Measurements from ENCODE around the gene DUT. TPM values are rescaled to one million over a fixed set of nuclear protein-coding genes. Genes with fewer than 3 reads are reported as not detected.

Gene DUT
- total RNA-seq, 2 donors from 2014 or later: 47.4 to 53.9 TPM

DNA sequence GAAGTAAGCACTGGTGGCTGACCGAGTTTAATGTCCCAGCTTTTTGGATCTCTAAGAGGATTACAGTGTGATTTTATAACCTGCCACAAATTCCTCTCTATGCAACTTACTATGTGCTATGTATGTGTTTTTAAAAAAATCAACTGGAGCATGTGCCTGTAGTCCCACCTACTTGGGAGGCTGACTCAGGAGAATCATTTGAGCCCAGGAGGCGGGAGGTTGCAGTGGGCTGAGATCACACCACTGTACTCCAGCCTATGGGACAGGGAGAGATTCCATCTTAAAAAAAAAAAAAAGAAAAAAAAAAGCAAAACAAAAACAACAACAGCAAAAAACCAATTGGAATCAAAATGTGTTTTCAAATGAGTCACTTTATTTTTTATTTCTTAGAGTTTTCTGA, 29.6 kb downstream of the DUT start:
- ATAC-seq: no peak
- intact Hi-C loops (cut with DNase I, micrococcal nuclease): no loop called here
- no peak for DNase-seq

DNA sequence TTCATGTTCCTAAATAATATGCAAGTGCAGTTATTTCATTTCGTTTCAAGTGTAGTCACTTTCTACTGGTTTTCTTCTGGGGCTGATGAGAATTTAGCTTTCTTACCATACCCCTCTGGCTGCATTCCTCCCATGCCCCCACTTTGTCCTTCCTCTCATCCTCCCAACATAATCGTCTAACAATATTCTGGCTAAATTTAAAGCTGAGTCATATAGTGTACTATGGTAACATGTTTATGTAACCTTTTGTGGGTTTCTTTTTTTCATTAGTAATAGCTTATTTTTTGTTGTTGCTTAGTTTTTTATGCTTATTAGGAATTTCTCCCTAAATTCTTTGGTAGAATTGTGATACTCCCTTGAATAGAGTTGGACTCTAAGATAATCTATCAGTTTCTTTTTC, 30.5 kb downstream of the DUT start:
- ATAC-seq (no peak), DNase-seq (no peak)
- intact Hi-C loops (cut with DNase I, micrococcal nuclease): no loop called here

DNA sequence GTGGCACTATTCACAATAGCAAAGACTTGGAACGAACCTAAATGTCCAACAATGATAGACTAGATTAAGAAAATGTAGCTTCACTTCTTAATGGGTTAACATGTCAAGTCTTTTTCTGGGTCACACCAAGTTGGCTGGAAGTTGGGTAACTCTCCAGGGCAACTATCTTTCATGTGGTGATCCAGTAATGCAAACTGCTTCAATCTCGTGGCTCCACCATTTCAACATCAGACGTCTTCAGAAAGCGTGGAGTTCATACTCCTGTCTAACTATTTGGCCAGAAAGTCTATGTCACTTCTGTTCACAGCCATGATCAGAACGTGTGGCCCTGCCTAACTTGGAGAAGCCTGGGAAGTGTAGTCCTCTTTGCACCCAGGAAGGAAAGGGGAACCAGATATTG, 32.2 kb downstream of the DUT start:
- ATAC-seq (no peak), DNase-seq (no peak)
- intact Hi-C loops (cut with DNase I, micrococcal nuclease): no loop called here

DNA sequence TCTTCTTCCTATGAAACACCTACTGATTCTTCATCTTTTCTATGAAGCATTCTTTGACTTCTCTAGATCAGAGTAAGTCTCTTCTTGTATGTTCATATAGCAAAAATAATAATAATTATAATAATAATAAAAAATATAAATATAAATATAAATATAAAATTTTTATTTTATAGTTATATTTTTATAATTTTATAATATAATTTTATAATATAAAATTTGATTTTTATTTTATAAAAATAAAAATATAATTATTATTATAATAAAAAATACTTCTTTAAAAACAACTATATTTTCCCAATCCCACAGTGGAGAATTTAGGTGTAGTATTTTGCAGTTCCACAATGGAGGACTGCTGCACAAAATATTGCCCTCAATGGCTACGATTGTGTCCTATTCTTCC, 34.3 kb downstream of the DUT start:
- no peak for ATAC-seq

DNA sequence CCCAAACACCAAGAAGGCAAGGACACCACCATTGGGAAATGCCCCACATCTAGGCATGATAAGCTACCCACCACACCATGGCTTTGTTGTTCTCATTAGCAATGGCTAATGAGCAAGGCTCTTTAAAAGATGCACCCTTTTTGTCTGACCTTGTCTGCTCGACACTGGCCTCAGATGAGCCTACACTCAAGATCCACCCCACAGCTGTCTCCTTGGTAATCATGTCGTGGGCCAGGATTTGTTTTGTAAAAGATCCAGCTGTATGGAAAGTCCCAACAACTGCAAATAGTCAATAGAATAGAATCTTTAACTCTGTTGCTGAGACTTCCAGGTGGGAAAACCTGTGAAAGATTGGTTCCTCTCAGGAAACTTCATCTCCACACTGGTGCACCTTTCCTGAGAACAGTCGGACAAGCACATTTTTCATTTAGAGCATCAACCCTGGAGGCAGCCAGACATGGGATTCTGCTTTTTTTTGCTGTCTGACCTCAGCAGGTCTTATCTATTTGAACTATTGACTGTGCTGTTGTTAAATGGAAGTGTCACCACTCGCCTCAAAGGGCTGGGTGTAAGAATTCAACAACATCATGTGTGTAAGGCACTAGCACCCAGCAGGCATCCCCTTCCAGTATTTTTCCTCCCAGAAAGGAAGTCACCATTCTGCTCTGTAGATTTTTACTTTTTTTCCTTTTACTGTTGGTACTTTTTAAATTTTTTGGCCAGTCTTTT, 35.5 kb downstream of the DUT start:
- DNase-seq: no peak
- intact Hi-C loops (cut with DNase I, micrococcal nuclease): no loop called here
- ATAC-seq: no peak

More for the DNA sequence above, 34.3 kb downstream of the DUT start:
- intact Hi-C loops (cut with DNase I, micrococcal nuclease): no loop called here
- DNase-seq: no peak

DNA sequence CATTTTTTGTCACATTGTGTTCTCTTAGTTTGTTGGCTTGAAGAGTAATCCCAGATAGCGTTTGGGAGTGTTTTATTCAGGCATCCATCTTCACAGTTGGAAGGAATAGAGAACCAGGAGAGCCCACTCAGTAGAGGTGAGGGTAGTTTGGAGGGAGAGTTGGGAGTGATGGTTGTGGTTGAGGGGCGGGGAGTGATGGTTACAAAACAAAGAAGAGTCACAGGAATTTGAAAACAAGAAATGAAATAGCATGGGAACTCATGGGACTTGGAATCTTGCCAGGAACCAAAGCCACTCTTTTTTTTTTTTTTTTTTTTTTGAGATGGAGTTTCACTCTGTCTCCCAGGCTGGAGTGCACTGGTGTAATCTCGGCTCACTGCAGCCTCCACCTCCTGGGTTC, 36.3 kb downstream of the DUT start:
- no peak for DNase-seq
- no peak for ATAC-seq
- intact Hi-C loops (cut with DNase I, micrococcal nuclease): no loop called here

DNA sequence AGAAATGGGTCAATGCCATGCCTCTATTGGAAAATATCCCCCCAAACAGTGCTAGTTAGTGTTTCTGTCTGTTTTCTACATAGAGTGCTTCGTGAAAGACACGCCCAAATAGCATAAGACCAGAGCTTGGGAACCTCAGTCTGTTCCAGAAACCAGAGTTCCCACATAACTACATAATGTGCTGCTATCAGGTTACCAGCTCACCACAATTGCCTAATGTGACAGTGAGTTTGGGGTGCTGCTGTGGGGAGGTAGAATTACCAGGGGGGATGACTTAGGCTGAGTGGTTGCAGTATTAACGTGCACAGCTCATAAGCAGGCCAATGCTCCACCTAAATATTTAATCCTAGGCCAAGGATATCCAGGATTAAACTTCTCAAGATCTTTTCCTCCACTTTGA, 39.2 kb downstream of the DUT start:
- DNase-seq (no peak), ATAC-seq (no peak)
- intact Hi-C loops (cut with DNase I, micrococcal nuclease): no loop called here

DNA sequence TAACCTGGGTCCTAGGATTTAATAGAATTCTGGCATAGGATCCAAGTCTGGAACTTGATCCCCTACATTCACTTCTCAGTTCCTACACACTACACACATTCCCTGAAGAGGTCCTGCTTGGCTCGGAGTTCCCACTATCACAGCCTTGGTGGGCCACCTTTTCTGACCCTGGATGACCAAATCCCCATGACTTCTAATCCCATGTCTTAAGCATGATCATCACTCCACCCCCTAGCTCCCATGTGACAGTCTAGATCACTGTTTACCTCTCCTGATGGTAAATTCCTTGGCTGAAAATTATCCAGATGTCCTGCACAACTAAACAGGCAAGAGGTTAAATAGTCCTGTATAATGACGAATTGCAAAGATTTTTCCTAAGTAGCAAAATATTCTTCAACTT, 40.3 kb downstream of the DUT start:
- ATAC-seq: no peak
- intact Hi-C loops (cut with DNase I, micrococcal nuclease): no loop called here
- DNase-seq: no peak

DNA sequence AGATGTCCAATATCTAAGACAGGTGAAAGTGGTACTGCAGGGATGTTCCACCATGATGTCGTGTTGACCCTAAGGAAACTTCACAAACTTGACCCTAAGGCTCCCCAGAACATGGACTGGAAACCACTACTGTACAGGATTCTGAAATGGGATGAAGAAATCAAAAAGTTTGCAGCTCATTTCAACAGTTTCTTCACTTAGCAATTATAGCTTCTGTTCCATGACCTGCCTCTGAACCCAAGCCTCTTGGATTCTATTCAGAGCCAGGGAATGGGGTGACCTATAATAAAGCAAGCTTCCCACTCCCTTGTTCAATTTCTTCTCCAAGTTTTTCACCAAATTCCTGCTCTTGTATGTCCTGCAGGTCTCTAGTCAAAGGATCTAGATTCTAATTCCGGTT, 40.7 kb downstream of the DUT start:
- intact Hi-C loops (cut with DNase I, micrococcal nuclease): no loop called here
- ATAC-seq (no peak), DNase-seq (no peak)

DNA sequence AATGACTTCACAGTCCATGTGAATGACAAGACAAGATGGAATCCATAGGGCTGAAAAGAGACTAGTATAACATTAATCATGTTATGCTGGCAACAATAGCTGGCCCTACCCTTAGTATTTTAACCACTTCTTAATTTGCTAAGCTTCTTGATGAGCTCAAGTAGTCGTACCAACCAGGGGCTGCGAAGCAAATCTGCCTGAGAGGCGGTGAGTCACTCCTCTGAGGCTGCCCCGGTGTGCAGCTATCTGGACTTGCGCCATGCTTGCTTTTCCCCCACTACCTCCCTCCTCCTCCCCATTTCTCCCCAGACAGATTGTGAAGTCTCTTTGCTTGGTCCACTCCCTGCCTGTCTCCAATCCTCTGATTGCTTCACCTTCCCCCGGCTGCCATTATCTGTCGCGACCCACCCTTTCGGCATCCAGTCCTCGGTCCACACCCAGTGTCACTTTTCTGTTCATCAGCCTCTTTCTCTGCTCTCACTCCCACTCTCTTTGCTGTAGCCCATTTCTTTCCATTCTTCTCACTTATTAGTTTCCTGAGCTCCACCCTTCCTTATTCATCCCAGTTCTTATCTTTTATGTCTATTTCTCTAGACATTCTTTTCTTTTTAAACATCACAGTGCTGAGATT, 42.7 kb downstream of the DUT start:
- ATAC-seq (no peak), DNase-seq (no peak)
- intact Hi-C loops (cut with DNase I, micrococcal nuclease): no loop called here

DNA sequence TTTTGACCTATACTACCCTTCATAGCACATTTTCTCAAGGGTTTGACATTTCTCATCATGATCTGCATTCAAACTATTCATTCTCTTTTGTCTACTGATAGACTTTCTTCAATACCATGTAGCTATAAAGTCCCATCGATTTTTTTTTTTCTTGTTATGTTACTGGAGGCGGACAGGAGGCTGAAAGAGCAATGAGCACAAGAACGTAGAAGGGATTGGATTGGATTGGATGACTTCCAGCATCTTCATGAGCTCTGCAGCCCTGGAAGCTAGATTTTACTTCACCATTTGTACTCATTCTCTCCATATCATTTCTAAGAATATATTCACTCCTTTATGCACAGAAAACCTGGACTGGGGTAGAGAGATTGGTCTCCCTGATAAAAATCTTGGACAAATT, 43.2 kb downstream of the DUT start:
- intact Hi-C loops (cut with DNase I, micrococcal nuclease): no loop called here
- DNase-seq: no peak
- no peak for ATAC-seq

DNA sequence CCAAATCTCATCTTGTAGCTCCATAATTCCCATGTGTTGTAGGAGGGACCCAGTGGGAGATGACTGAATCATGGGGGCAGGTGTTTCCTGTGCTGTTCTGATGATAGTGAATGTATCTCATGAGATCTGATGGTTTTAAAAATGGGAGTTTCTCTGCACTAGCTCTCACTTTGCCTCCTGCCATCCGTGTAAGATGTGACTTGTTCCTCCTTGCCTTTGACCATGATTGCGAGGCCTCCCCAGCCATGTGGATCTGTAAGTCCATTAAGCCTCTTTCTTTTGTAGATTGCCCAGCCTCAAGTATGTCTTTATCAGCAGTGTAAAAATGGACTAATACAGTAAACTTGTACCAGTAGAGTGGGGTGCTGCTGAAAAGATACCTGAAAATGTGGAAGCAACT, 44.5 kb downstream of the DUT start:
- intact Hi-C loops (cut with DNase I, micrococcal nuclease): no loop called here
- ATAC-seq (no peak), DNase-seq (no peak)

DNA sequence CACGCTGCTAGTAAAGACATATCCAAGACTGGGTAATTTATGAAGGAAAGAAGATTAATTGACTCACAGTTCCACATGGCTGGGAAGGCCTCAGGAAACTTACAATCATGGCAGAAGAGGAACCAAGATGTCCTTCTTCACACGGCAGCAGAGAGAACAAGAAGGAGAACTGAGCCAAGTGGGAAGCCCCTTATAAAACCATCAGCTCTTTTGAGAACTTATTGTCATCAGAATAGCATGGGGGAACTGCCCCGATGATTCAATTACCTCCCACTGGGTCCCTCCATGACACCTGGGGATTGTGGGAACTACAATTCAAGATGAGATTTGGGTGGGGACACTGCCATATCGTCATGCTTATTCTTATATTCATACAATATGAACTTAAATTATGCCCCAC, 49.0 kb downstream of the DUT start:
- ATAC-seq: no peak
- intact Hi-C loops (cut with DNase I, micrococcal nuclease): no loop called here
- no peak for DNase-seq

DNA sequence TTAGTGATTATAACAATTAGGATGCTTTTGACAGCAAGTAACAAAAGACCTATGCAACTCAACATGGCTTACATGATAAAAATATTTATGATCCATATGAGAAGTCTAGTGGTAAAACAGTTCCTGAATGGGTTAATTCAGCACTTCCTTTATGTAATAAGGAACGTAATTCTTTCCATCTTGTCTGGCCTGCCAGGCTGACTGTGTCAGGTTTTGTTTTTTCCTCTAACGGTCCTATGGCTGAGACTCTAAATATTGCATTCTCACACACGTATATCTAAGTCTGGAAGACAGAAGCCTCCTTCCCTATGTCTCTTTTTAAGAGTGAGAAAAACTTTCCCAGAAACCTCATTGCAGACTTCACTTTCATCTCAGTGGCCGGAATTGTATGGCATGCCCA, 50.6 kb downstream of the DUT start:
- DNase-seq (no peak), ATAC-seq (no peak)
- intact Hi-C loops (cut with DNase I, micrococcal nuclease): no loop called here

DNA sequence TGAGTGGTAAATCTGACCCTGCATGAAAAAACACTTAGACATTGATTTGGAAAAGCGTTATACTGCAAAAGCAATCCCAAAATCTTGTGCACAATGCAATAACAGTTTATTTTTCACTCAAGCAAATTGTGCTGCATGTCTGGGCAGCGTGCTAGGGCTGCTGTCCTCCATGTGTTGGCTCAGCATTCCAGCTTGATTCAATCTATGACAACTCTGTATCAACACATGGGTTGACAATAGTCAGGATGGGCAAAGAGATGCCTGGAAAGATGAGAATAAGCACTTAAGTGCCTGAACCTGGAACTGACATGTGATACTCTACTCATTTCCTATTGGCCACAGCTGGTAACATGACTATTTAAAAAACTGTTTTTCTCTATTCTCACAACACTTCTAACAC, 51.8 kb downstream of the DUT start:
- DNase-seq (no peak), ATAC-seq (no peak)
- intact Hi-C loops (cut with DNase I, micrococcal nuclease): no loop called here

DNA sequence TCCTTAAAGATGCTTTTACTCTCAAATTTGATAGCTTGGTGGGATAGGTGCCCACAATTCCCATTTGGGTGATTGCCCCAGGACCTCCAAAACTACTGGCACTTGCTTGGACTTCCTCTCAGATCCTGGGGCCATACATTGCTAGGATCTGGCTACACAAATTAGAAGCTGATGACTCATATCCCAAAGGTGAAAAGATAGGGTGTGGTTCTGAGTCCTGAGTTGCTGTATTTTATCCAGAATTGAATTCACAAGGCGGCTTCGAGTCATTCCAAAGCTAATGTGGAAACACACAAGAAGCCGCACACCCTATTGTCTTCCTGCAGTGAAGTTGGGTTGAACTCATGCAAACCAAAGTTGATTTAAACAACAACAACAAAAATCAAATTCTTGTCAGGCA, 53.4 kb downstream of the DUT start:
- intact Hi-C loops (cut with DNase I, micrococcal nuclease): no loop called here
- DNase-seq (no peak), ATAC-seq (no peak)

DNA sequence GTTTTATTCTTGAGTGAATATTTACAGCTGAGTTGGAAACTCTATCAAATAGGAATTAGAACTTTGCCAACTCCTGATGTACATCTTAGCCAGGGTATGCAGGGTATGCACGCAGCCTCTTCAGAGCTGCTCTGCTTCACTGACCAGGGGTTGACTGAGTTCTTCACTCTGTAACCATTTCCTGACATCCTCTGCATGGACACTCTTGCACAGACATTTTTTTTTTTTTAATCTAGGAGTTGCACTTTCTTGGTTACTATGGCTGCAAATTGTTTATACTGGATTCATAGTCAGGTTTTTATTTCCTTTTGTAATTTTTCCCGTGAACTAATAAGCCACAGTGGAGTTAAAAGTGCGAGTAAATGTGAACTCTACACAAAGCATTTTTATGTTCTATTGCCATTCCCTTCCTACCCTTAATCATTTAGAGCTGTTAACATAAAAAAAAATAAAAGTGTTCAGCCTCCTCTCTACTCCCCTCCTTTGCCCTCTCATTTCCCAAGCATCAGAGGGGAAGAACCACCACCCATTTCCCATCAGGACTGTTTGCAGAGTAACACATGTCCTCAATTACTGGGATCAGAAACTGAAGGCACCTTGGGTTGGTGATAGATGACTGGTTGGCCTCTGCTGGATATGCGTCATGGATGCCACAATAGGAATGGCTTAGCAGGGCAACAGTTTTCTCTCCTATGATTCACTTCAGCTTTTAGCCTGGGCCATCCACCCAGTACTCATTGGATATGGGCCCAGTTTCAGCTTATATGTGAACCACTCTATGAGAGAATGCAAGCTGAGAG, 54.0 kb downstream of the DUT start:
- no peak for DNase-seq
- no peak for ATAC-seq
- intact Hi-C loops (cut with DNase I, micrococcal nuclease): no loop called here

DNA sequence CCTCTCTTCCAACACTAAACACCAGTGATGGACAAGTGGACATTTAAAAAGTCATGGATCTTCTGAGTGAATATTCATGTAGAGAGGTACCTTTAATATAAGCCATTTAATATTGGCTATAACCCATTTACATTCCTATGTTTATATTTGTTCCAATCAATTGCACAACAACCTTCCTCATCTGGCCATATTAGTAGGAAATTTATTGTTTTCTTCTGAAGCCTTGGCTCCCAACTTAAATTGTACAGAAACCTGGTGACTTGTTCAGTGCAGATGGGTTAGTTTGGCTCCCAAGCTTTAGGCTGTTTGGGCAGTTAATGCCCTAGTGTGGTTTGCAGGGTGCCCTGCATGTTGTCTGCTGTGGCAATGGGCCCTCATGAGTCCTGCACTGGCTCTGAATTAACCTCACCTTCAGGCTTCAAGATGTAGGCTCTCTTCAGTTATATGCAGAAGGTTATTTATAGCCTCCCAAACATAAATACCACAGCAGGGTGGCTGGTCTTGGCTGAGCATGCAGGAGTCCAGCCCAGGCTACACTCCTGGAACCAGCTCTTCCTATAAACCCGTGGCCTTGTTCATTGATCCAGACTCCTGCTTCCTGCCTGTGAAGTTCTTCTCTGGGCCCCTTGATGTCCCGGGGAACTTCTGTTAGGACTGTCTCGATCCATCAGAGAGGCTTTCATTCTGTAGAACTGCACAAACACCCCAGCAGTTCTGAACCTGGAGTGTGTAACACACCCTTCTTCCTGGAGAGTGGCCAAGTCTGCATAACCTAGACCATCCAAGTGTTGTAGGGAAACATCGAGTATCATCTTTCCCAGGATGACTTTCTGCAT, 57.0 kb downstream of the DUT start:
- DNase-seq: no peak
- ATAC-seq: no peak
- intact Hi-C loops (cut with DNase I, micrococcal nuclease): no loop called here

DNA sequence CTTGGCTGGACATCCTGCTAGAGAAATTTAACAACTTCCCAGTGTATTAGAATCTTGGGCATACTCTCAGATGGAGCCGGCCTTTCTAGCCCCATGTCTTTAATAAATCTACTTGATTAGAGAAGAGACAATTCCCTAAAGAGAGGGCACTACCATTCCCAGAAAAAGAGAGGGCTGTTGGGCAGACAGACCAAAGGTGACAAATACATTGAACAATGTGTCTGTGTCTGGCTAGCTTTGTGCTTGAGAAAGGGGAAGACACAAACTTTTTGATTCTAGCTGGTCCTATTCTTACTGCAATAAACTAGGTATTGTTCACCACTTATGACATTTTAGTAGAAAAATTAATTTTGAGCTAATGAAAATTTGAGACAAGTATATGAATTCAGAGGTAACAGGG, 57.7 kb downstream of the DUT start:
- intact Hi-C loops (cut with DNase I, micrococcal nuclease): no loop called here
- DNase-seq (no peak), ATAC-seq (no peak)
